Cardiac fibroblast (primary cell): ENCODE measurements around the gene FBN1.

Experiments
- DNase-seq, 2 donors: peaks; one replicate each; pipeline versions ENCODE4 v3.0.0 to v3.0.0-alpha.2; 2010; ENCODE audit warnings: low read depth in 2 of 2
- H3K4me3 ChIP-seq, 2 donors: replicated peaks in 1 of 2; 1 replicate in 1 of 2; 2 replicates in 1 of 2; pipeline ENCODE4 v1.5.1; 2011; ENCODE audit warnings: low read depth in 2 of 2, low read length in 2 of 2, mild to moderate bottlenecking in 2 of 2, moderate library complexity in 1 of 2
- TF ChIP-seq, protein P1 (sequence below): IDR thresholded peaks from one replicate; pipeline ENCODE4 v1.5.1; 2011; ENCODE audit warnings: low read depth, mild to moderate bottlenecking, low read length, inconsistent platforms

FBN1 gene

DNA sequence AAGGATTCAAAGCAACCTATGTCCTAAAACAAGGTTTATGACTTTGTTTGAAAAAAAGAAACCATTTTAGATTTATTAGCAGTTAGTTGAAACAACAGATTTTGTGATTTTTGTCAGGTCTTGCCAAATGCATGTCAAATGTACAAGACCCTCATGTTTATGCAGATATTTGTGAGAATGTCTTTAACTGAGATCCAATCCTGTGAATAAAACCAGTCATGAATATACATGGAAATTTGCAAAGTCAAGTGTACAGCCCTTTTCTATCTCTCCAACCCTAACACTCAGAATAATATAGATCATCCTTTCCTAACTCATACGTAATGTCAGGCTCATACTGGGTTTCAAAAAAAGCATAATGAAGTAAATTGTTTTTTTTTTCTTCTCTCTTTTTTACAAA lies 237.9 kb downstream of the FBN1 start:
- no peak overlapping the region for H3K4me3 ChIP-seq
- DNase-seq: no peak

GRCh38 chr15:48406911-48407310 lies 238.6 kb downstream of the FBN1 start:
- H3K4me3 ChIP-seq: no peak overlapping the region
- no peak for DNase-seq
- TF ChIP-seq, protein P1, sequence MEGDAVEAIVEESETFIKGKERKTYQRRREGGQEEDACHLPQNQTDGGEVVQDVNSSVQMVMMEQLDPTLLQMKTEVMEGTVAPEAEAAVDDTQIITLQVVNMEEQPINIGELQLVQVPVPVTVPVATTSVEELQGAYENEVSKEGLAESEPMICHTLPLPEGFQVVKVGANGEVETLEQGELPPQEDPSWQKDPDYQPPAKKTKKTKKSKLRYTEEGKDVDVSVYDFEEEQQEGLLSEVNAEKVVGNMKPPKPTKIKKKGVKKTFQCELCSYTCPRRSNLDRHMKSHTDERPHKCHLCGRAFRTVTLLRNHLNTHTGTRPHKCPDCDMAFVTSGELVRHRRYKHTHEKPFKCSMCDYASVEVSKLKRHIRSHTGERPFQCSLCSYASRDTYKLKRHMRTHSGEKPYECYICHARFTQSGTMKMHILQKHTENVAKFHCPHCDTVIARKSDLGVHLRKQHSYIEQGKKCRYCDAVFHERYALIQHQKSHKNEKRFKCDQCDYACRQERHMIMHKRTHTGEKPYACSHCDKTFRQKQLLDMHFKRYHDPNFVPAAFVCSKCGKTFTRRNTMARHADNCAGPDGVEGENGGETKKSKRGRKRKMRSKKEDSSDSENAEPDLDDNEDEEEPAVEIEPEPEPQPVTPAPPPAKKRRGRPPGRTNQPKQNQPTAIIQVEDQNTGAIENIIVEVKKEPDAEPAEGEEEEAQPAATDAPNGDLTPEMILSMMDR: peak; percentile 52

More for the DNA sequence above, 237.9 kb downstream of the FBN1 start:
- TF ChIP-seq, protein P1: no peak

- no peak overlapping the region for H3K4me3 ChIP-seq
- DNase-seq: no peak
- TF ChIP-seq, protein P1: no peak
These were observed 239.1 kb downstream of the FBN1 start for GRCh38 chr15:48406266-48406891.

- H3K4me3 ChIP-seq: no peak overlapping the region
- peak in 1 of 2 donors; percentile 58 for DNase-seq
- TF ChIP-seq, protein P1: no peak
These were observed 242.9 kb downstream of the FBN1 start for GRCh38 chr15:48402427-48403177.

GRCh38 chr15:48400086-48400485 lies 245.4 kb downstream of the FBN1 start:
- TF ChIP-seq, protein P1: no peak
- H3K4me3 ChIP-seq: no peak overlapping the region
- DNase-seq: no peak

- DNase-seq: peak in 1 of 2 donors; percentile 64
- no peak overlapping the region for H3K4me3 ChIP-seq
These were observed 247.7 kb downstream of the FBN1 start for GRCh38 chr15:48397841-48398240.

More at GRCh38 chr15:48397841-48398240, 247.7 kb downstream of the FBN1 start:
- TF ChIP-seq, protein P1: no peak
